OCI-LY7 (cell line): Measurements from ENCODE around the gene SMTNL1.

Experiments used
- CTCF ChIP-seq: fragments of 200-600 bp; sonication (generic); conservative IDR thresholded peaks from 2 replicates; pipeline ENCODE4 v1.5.1; 2014; ENCODE audit warnings: mild to moderate bottlenecking, antibody characterized with exemption, low read length, moderate library complexity, mixed read lengths
- EZH2phosphoT487 ChIP-seq: fragments of 200-600 bp; sonication (generic); IDR thresholded peaks from 2 replicates; pipeline ENCODE4 v1.6.1; 2018; ENCODE audit warnings: low read depth, borderline replicate concordance, mild to moderate bottlenecking, mixed run types, antibody characterized with exemption, low read length, moderate library complexity, mixed read lengths

DNA sequence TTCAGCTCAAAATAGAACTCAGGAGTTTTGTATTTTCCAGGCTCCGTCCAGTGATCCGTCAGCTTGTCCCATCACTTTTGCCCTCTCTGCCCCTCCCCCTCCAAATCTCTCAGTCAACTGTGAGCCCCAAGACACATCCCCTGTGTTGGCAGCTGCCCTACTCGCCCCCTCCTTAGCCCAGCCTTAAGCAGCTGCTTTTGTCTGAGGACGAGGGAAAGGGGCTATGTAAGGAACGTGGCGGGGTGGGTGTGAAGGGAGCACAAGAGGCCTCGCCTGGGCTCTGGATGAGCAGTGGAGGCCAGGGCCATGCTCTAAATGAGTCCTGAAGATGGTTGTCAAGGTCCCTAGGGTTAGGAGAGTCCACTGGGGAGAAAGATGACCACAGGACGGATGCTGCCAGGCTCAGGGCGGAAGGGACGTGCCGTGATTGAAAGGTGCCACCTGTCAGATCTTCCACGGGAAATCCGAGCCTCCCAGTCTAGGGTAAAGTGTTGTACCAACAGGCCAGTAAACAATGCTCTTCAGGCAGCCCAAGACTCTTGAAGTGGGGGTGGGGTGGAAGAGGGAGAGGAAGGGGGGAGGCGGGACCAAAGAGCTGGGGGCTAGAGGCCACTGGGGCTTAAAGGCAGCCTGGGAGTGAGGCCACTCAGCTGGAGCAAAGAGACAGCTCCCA lies at the start of gene SMTNL1:
- TF ChIP-seq CTCF = no peak
- TF ChIP-seq EZH2phosphoT487 = no peak
